ENCODE results near the gene TNFRSF8. TPM values are rescaled to one million over a fixed set of nuclear protein-coding genes. Genes with fewer than 3 reads are reported as not detected.

Gene TNFRSF8
- total and polyA plus RNA-seq, 12 donors = 0.17 to 0.61 (median 0.42) TPM; not detected in 1

- no peaks in the 10 kb centered on the region for H3K9me3 ChIP-seq (replicated peaks in 1 of 3)
These were observed 5.7 kb upstream of the TNFRSF8 start for GRCh38 chr1:12057382-12057781.

GRCh38 chr1:12057940-12058687 is 5.0 kb upstream of the TNFRSF8 start:
- intact Hi-C loops (cut with DNase I) = no loop called here
- no peak overlapping the region for H3K4me3 ChIP-seq
- H3K36me3 ChIP-seq (replicated peaks in 1 of 2) = no peaks in the 10 kb centered on the region
- no peak overlapping the region for H3K27ac ChIP-seq
- peaks cover under 1 to 7% of the 10 kb centered on the region in 2 donors for H3K4me1 ChIP-seq (replicated peaks in 1 of 2)
- no peak for TF ChIP-seq POLR2A (IDR thresholded peaks at IDR 0.05)
- no peak for TF ChIP-seq CTCF (IDR thresholded peaks at IDR 0.05)
- WGBS, 4 donors = 82 to 95% (median 93%) methylated on average over 3 to 4 of the region's 4 CpGs
- DNase-seq = no peak
- peaks cover 3% of the 10 kb centered on the region for H3K27me3 ChIP-seq
- H3K9me3 ChIP-seq (replicated peaks in 1 of 3) = no peaks in the 10 kb centered on the region

More at GRCh38 chr1:12057382-12057781, 5.7 kb upstream of the TNFRSF8 start:
- intact Hi-C loops (cut with DNase I) = no loop called here
- Histone ChIP-seq H3K27ac (no peak overlapping the region), H3K27me3 (no peaks in the 10 kb centered on the region), H3K4me1 (replicated peaks in 1 of 2) (peaks cover 6 to 9% of the 10 kb centered on the region in 2 donors), H3K4me3 (no peak overlapping the region), H3K36me3 (replicated peaks in 1 of 2) (no peaks in the 10 kb centered on the region)
- TF ChIP-seq CTCF (IDR thresholded peaks at IDR 0.05) = no peak
- no peak for TF ChIP-seq POLR2A (IDR thresholded peaks at IDR 0.05)
- no peak for DNase-seq

- intact Hi-C loops (cut with DNase I) = no loop called here
- 71 to 87% (median 80%) methylated on average over 3 of the region's 3 CpGs for WGBS, 4 donors
- Histone ChIP-seq H3K9me3 (replicated peaks in 1 of 3) (no peaks in the 10 kb centered on the region), H3K27ac (no peak overlapping the region), H3K4me3 (no peak overlapping the region), H3K36me3 (replicated peaks in 1 of 2) (no peaks in the 10 kb centered on the region), H3K27me3 (peaks cover 12% of the 10 kb centered on the region), H3K4me1 (replicated peaks in 1 of 2) (peaks cover 0 to 7% of the 10 kb centered on the region in 2 donors)
- TF ChIP-seq CTCF (IDR thresholded peaks at IDR 0.05) = no peak
- no peak for DNase-seq
These were observed 3.9 kb upstream of the TNFRSF8 start for GRCh38 chr1:12059226-12059625.

GRCh38 chr1:12059722-12060464 is 3.2 kb upstream of the TNFRSF8 start:
- no peak for DNase-seq
- H3K27ac ChIP-seq = no peak overlapping the region
- peaks cover 0 to 7% of the 10 kb centered on the region in 2 donors for H3K4me1 ChIP-seq (replicated peaks in 1 of 2)
- H3K9me3 ChIP-seq (replicated peaks in 1 of 3) = no peaks in the 10 kb centered on the region
- H3K36me3 ChIP-seq (replicated peaks in 1 of 2) = no peaks in the 10 kb centered on the region
- intact Hi-C loops (cut with DNase I) = no loop called here
- 60 to 82% (median 65%) methylated on average over 7 of the region's 7 CpGs for WGBS, 4 donors
- no peak overlapping the region for H3K4me3 ChIP-seq
- TF ChIP-seq POLR2A (IDR thresholded peaks at IDR 0.05) = no peak
- TF ChIP-seq CTCF (IDR thresholded peaks at IDR 0.05) = no peak
- peaks cover 19% of the 10 kb centered on the region for H3K27me3 ChIP-seq

Measured in adrenal gland (tissue), 12 donors.